SK-N-SH (cell line): ENCODE data around the gene TPO. TPM values are rescaled to one million over a fixed set of nuclear protein-coding genes. Genes with fewer than 3 reads are reported as not detected.

Experiments
- CTCF ChIA-PET: fragments of 300-600, 350-600 bp; formaldehyde crosslinking; extraction: SDS; loops from one replicate; lab custom pipeline; 2021; lab: Yijun Ruan, JAX
- POLR2A ChIA-PET: fragments of 350-600 bp; sonication (Branson Sonifier 250); formaldehyde crosslinking; extraction: SDS; loops from one replicate; lab custom pipeline; 2020; ENCODE audit warnings: antibody characterized with exemption, inconsistent platforms; lab: Yijun Ruan, JAX
- DNase-seq: peaks from one replicate; pipeline ENCODE4 v3.0.0; 2012
- H2AFZ ChIP-seq: fragments of 200-600 bp; sonication (generic); 2 replicates; pipeline ENCODE4 v1.8.1; 2016; ENCODE audit warnings: antibody characterized with exemption, mild to moderate bottlenecking, low read depth
- H3F3A ChIP-seq: fragments of 200-600 bp; sonication (generic); replicated peaks from 2 replicates; pipeline ENCODE3; 2016; ENCODE audit warnings: antibody characterized with exemption, mild to moderate bottlenecking; ENCODE audit not compliant: insufficient read depth
- H3K27ac ChIP-seq, 2 experiments: fragments of 200-500 bp in 1 of 2; fragments of 200-600 bp in 1 of 2; sonication (Bioruptor generic) in 1 of 2; sonication (generic), shearing (Covaris generic) in 1 of 2; 2 replicates each; pipeline versions ENCODE4 v1.5.1 to v1.6.1; 2014 to 2016; ENCODE audit warnings: low read depth in 2 of 2, inconsistent platforms in 1 of 2, low read length in 1 of 2, mild to moderate bottlenecking in 1 of 2, mixed read lengths in 1 of 2
- H3K27me3 ChIP-seq: fragments of 200-600 bp; sonication (generic), shearing (Covaris generic); 2 replicates; pipeline ENCODE4 v1.6.1; 2016; ENCODE audit warnings: mixed run types; ENCODE audit not compliant: insufficient read depth
- H3K36me3 ChIP-seq, 2 experiments: fragments of 200-500 bp in 1 of 2; fragments of 200-600 bp in 1 of 2; sonication (Bioruptor generic) in 1 of 2; sonication (generic) in 1 of 2; replicated peaks in 1 of 2; 2 replicates each; pipeline versions ENCODE3 to v1.5.1; 2014 to 2016; ENCODE audit warnings: low read length in 1 of 2, mild to moderate bottlenecking in 1 of 2; ENCODE audit not compliant: insufficient read depth in 2 of 2, control insufficient read depth in 1 of 2
- H3K4me1 ChIP-seq, 2 experiments: fragments of 200-500 bp in 1 of 2; fragments of 200-600 bp in 1 of 2; sonication (Bioruptor generic) in 1 of 2; sonication (generic), shearing (Covaris generic) in 1 of 2; 2 replicates each; pipeline versions ENCODE4 v1.5.1 to v1.6.1; 2014 to 2016; ENCODE audit warnings: low read depth in 1 of 2, low read length in 1 of 2, mixed run types in 1 of 2; ENCODE audit not compliant: insufficient read depth in 2 of 2, control insufficient read depth in 1 of 2
- H3K4me2 ChIP-seq: fragments of 200-600 bp; sonication (generic), shearing (Covaris generic); 2 replicates; pipeline ENCODE4 v1.6.1; 2017; ENCODE audit warnings: mixed run types
- H3K4me3 ChIP-seq, 2 experiments: fragments of 200-500 bp in 1 of 2; fragments of 200-600 bp in 1 of 2; sonication (Bioruptor generic) in 1 of 2; sonication (generic), shearing (Covaris generic) in 1 of 2; 2 replicates each; pipeline versions ENCODE4 v1.5.1 to v1.8.1; 2014 to 2016; ENCODE audit warnings: low read depth in 2 of 2, inconsistent platforms in 1 of 2, low read length in 1 of 2, mild to moderate bottlenecking in 1 of 2, mixed read lengths in 1 of 2, moderate library complexity in 1 of 2
- H3K79me2 ChIP-seq: fragments of 200-600 bp; sonication (generic); 2 replicates; pipeline ENCODE4 v1.8.1; 2017; ENCODE audit warnings: mild to moderate bottlenecking; ENCODE audit not compliant: insufficient read depth
- H3K9ac ChIP-seq: fragments of 200-600 bp; sonication (generic); 2 replicates; pipeline ENCODE4 v1.6.1; 2017; ENCODE audit warnings: mixed run types
- H3K9me2 ChIP-seq: fragments of 200-600 bp; sonication (generic); 2 replicates; pipeline ENCODE4 v1.6.1; 2017; ENCODE audit warnings: mixed run types
- H3K9me3 ChIP-seq: fragments of 200-600 bp; sonication (generic); 2 replicates; pipeline ENCODE4 v1.6.1; 2017; ENCODE audit warnings: mixed run types, mild to moderate bottlenecking, moderate library complexity
- H4K20me1 ChIP-seq: fragments of 200-600 bp; sonication (generic); 2 replicates; pipeline ENCODE4 v1.6.1; 2017; ENCODE audit warnings: mild to moderate bottlenecking, mixed run types; ENCODE audit not compliant: insufficient read depth
- CHD2 ChIP-seq: fragments of 150-350 bp; IDR thresholded peaks from 2 replicates; pipeline ENCODE4 v1.6.1; 2018; ENCODE audit warnings: low read length; ENCODE audit not compliant: partially characterized antibody
- EZH2phosphoT487 ChIP-seq: fragments of 200-600 bp; sonication (generic); IDR thresholded peaks from 2 replicates; pipeline ENCODE4 v1.6.1; 2017; ENCODE audit warnings: low read depth, mixed run types, mild to moderate bottlenecking, antibody characterized with exemption, moderate library complexity, borderline replicate concordance
- FOSL2 ChIP-seq: IDR thresholded peaks from 2 replicates; pipeline ENCODE4 v1.4.0; 2012; ENCODE audit warnings: low read depth, mild to moderate bottlenecking, moderate library complexity, borderline replicate concordance
- FOXM1 ChIP-seq: IDR thresholded peaks from 2 replicates; pipeline ENCODE4 v1.4.0; 2012; ENCODE audit warnings: low read depth, mild to moderate bottlenecking
- GABPA ChIP-seq: IDR thresholded peaks from 2 replicates; pipeline ENCODE4 v1.4.0; 2012; ENCODE audit warnings: low read depth, mild to moderate bottlenecking
- GATA2 ChIP-seq: sonication (generic); formaldehyde crosslinking; IDR thresholded peaks from 2 replicates; pipeline ENCODE4 v1.5.0; 2020; ENCODE audit warnings: mild to moderate bottlenecking, missing genetic modification reagents
- MEF2A ChIP-seq: IDR thresholded peaks from 2 replicates; pipeline ENCODE4 v1.4.0; 2012; ENCODE audit warnings: low read depth, borderline replicate concordance
- MXI1 ChIP-seq: IDR thresholded peaks from 2 replicates; pipeline ENCODE4 v1.6.1; 2012; ENCODE audit warnings: mild to moderate bottlenecking, low read depth, low read length, improper control_type of control experiment
- SIN3A ChIP-seq: IDR thresholded peaks from 2 replicates; pipeline ENCODE4 v1.6.1; 2012; ENCODE audit warnings: low read depth, mild to moderate bottlenecking, low read length, moderate library complexity, borderline replicate concordance
- TAF1 ChIP-seq: IDR thresholded peaks from 2 replicates; pipeline ENCODE4 v1.6.1; 2012; ENCODE audit warnings: low read depth, mild to moderate bottlenecking, low read length, moderate library complexity, borderline replicate concordance
- TEAD4 ChIP-seq: IDR thresholded peaks from 2 replicates; pipeline ENCODE4 v1.4.0; 2012; ENCODE audit warnings: mild to moderate bottlenecking, borderline replicate concordance; ENCODE audit not compliant: insufficient read depth
- YY1 ChIP-seq: IDR thresholded peaks from 2 replicates; pipeline ENCODE4 v1.4.0; 2012; ENCODE audit warnings: low read depth, mild to moderate bottlenecking
- WGBS: methylation state at CpG from one replicate; pipeline ENCODE4 v1.1.6; 2017; ENCODE audit warnings: low lambda C conversion rate; 5-methylcytosine and 5-hydroxymethylcytosine counted together
- polyA plus RNA-seq, 3 experiments: library from polyadenylated mRNA; depleted of rRNA; stranded (reverse); fragments of >200 nt; gene quantifications; 2 replicates each; pipeline ENCODE4 v1.2.3, GENCODE V29; 2012
- TF ChIP-seq, protein P1 (sequence below): fragments of 150-350 bp; IDR thresholded peaks from 2 replicates; pipeline ENCODE4 v1.6.1; 2016; ENCODE audit warnings: mild to moderate bottlenecking, low read depth, low read length
- TF ChIP-seq, protein P2 (sequence below): IDR thresholded peaks from 2 replicates; pipeline ENCODE4; 2012
- TF ChIP-seq, protein P3 (sequence below): IDR thresholded peaks from 2 replicates; pipeline ENCODE4 v1.4.0; 2012; ENCODE audit warnings: low read depth, borderline replicate concordance

TPO gene
- polyA plus RNA-seq, 1 of the 3 experiments (the other 2 are of a cell fraction): not detected

- Histone ChIP-seq H3K4me2 (no peak overlapping the region), H3K4me3 (no peak overlapping the region), H3K79me2 (no peaks in the 10 kb centered on the region), H2AFZ (no peak overlapping the region), H3K27me3 (no peaks in the 10 kb centered on the region), H3K4me1 (peaks cover 0 to 7% of the 10 kb centered on the region in 2 experiments; a peak in 1 of 4 replicates), H3K9ac (no peak overlapping the region), H3K27ac (no peak overlapping the region), H3F3A (no peaks in the 10 kb centered on the region), H3K36me3 (no peaks in the 10 kb centered on the region), H3K9me2 (no peaks in the 10 kb centered on the region), H3K9me3 (no peaks in the 10 kb centered on the region), H4K20me1 (no peaks in the 10 kb centered on the region)
- ChIA-PET POLR2A (no interaction called here), CTCF (interaction anchor here (1.3 to 10.1 kb wide), 4 partner anchors 9 to 210 kb away, joined by 4 to 108 read pairs (median 8); no protein-coding TSS in a partner anchor)
- no peak for DNase-seq
- 54% methylated on average over 8 of the region's 15 CpGs for WGBS
- TF ChIP-seq CHD2: no peak
Observed at GRCh38 chr2:1559589-1560175, 146.4 kb downstream of the TPO start.

- H3K27ac ChIP-seq: no peak overlapping the region
- no peaks in the 10 kb centered on the region for H3K9me3 ChIP-seq
- H3K9me2 ChIP-seq: no peaks in the 10 kb centered on the region
- 68% methylated on average over 14 of the region's 14 CpGs for WGBS
- H3K4me3 ChIP-seq: no peak overlapping the region
- no peak overlapping the region for H2AFZ ChIP-seq
- H4K20me1 ChIP-seq: no peaks in the 10 kb centered on the region
- TF ChIP-seq FOSL2 (no peak), FOXM1 (no peak), MXI1 (no peak)
- TF ChIP-seq, all 33 proteins: peak for 0
- H3K79me2 ChIP-seq: no peaks in the 10 kb centered on the region
- no peaks in the 10 kb centered on the region for H3K27me3 ChIP-seq
- ChIA-PET CTCF (interaction anchor here (1.1 to 10.1 kb wide), 3 partner anchors 10 to 222 kb away, joined by 3 to 108 read pairs (median 19); no protein-coding TSS in a partner anchor), POLR2A (no interaction called here)
- H3F3A ChIP-seq: no peaks in the 10 kb centered on the region
- H3K4me2 ChIP-seq: no peak overlapping the region
- no peak overlapping the region for H3K9ac ChIP-seq
- peaks cover 0 to 7% of the 10 kb centered on the region in 2 experiments; a peak in 1 of 4 replicates for H3K4me1 ChIP-seq
- H3K36me3 ChIP-seq: no peaks in the 10 kb centered on the region
- DNase-seq: no peak
Observed at GRCh38 chr2:1561259-1561658, 148.0 kb downstream of the TPO start.

GRCh38 chr2:1561811-1562421 lies 148.7 kb downstream of the TPO start:
- WGBS: 72% methylated on average over 18 of the region's 24 CpGs
- H3K9me3 ChIP-seq: no peaks in the 10 kb centered on the region
- DNase-seq: no peak
- TF ChIP-seq GABPA (no peak), TAF1 (no peak), EZH2phosphoT487 (no peak), SIN3A (no peak), TEAD4 (no peak), MEF2A (no peak), YY1 (no peak), GATA2 (no peak)
- TF ChIP-seq, protein P1, sequence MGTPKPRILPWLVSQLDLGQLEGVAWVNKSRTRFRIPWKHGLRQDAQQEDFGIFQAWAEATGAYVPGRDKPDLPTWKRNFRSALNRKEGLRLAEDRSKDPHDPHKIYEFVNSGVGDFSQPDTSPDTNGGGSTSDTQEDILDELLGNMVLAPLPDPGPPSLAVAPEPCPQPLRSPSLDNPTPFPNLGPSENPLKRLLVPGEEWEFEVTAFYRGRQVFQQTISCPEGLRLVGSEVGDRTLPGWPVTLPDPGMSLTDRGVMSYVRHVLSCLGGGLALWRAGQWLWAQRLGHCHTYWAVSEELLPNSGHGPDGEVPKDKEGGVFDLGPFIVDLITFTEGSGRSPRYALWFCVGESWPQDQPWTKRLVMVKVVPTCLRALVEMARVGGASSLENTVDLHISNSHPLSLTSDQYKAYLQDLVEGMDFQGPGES: no peak
- TF ChIP-seq, protein P2, sequence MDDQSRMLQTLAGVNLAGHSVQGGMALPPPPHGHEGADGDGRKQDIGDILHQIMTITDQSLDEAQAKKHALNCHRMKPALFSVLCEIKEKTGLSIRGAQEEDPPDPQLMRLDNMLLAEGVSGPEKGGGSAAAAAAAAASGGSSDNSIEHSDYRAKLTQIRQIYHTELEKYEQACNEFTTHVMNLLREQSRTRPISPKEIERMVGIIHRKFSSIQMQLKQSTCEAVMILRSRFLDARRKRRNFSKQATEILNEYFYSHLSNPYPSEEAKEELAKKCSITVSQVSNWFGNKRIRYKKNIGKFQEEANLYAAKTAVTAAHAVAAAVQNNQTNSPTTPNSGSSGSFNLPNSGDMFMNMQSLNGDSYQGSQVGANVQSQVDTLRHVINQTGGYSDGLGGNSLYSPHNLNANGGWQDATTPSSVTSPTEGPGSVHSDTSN: no peak
- TF ChIP-seq, protein P3, sequence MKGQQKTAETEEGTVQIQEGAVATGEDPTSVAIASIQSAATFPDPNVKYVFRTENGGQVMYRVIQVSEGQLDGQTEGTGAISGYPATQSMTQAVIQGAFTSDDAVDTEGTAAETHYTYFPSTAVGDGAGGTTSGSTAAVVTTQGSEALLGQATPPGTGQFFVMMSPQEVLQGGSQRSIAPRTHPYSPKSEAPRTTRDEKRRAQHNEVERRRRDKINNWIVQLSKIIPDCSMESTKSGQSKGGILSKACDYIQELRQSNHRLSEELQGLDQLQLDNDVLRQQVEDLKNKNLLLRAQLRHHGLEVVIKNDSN: no peak

More at GRCh38 chr2:1561811-1562421, 148.7 kb downstream of the TPO start:
- H3F3A ChIP-seq: no peaks in the 10 kb centered on the region
- H4K20me1 ChIP-seq: no peaks in the 10 kb centered on the region
- H3K4me1 ChIP-seq: peaks cover 0 to 3% of the 10 kb centered on the region in 2 experiments; a peak in 1 of 4 replicates
- no peak overlapping the region for H3K4me3 ChIP-seq
- no peak overlapping the region for H3K27ac ChIP-seq
- H3K9ac ChIP-seq: no peak overlapping the region
- H3K36me3 ChIP-seq: no peaks in the 10 kb centered on the region
- H3K27me3 ChIP-seq: no peaks in the 10 kb centered on the region
- H3K79me2 ChIP-seq: no peaks in the 10 kb centered on the region
- H2AFZ ChIP-seq: no peak overlapping the region
- ChIA-PET POLR2A (no interaction called here), CTCF (interaction anchor here (1.1 to 10.1 kb wide), 5 partner anchors 11 to 221 kb away, joined by 3 to 108 read pairs (median 6); no protein-coding TSS in a partner anchor)
- H3K9me2 ChIP-seq: no peaks in the 10 kb centered on the region
- no peak overlapping the region for H3K4me2 ChIP-seq
